Ovary (tissue), 9 donors: ENCODE measurements around the gene RBM47. TPM values are rescaled to one million over a fixed set of nuclear protein-coding genes. Genes with fewer than 3 reads are reported as not detected.
"Not testable (repeated sequence)": the region's sequence is repeated elsewhere in the genome, so short reads cannot be mapped to it uniquely, and the experiment has no call there.

Source experiments
- DNase-seq, 5 donors: peaks; one replicate each; pipeline ENCODE4 v3.0.0-alpha.2; 2019 to 2020
- H3K27ac ChIP-seq, 2 donors: fragments of 200-600 bp; one replicate each; pipeline versions ENCODE4 v1.5.1 to v1.8.0; 2019 to 2022
- H3K27me3 ChIP-seq: fragments of 200-600 bp; one replicate; pipeline ENCODE4 v1.8.0; 2022
- H3K36me3 ChIP-seq: fragments of 200-600 bp; sonication (generic); one replicate; pipeline ENCODE4 v1.5.1; 2019
- H3K4me1 ChIP-seq: one replicate; pipeline ENCODE4 v1.8.1; 2013; ENCODE audit warnings: mild to moderate bottlenecking, moderate library complexity; ENCODE audit not compliant: insufficient read depth
- H3K4me3 ChIP-seq: fragments of 200-600 bp; sonication (generic); one replicate; pipeline ENCODE4 v1.5.1; 2017
- H3K9me3 ChIP-seq, 2 donors: fragments of 200-600 bp in 1 of 2; sonication (generic) in 1 of 2; one replicate each; pipeline versions ENCODE4 v1.5.1 to v1.8.1; 2013 to 2019; ENCODE audit warnings: mild to moderate bottlenecking in 1 of 2, moderate library complexity in 1 of 2
- CTCF ChIP-seq, 3 donors: fragments of 450-650 bp in 2 of 3; fragments of 200-600 bp in 1 of 3; IDR thresholded peaks; one replicate each; pipeline versions ENCODE4 v1.5.1 to v1.8.0; 2016 to 2022; ENCODE audit warnings: antibody characterized with exemption in 3 of 3, mild to moderate bottlenecking in 1 of 3
- EP300 ChIP-seq: sonication (generic); formaldehyde crosslinking; IDR thresholded peaks from one replicate; pipeline ENCODE4 v1.6.1; 2017; ENCODE audit warnings: antibody characterized with exemption
- POLR2A ChIP-seq: fragments of 450-650 bp; IDR thresholded peaks from one replicate; pipeline ENCODE4 v1.6.1; 2017; ENCODE audit warnings: antibody characterized with exemption, mild to moderate bottlenecking, moderate library complexity
- WGBS, 3 donors: extraction: QIAGEN DNeasy Blood & Tissue Kit in 1 of 3; methylation state at CpG; one replicate each; pipeline versions ENCODE4 v1.1.5 to v1.1.7; 2013 to 2017; 5-methylcytosine and 5-hydroxymethylcytosine counted together
- intact Hi-C, 4 donors: fragments of 100-400 bp; cut with DNase I; formaldehyde crosslinking; loops; one replicate each; pipeline versions ENCODE4 v1.11.0 to v1.15.1; 2022 to 2023
- polyA plus RNA-seq, 2 donors: library from polyadenylated mRNA; stranded (reverse); fragments of 200-250 nt in 1 of 2; fragments of 350-450 nt in 1 of 2; fragmentation: Illumina TruSeq in 1 of 2; extraction: RNeasy Lipid Tissue Mini Kit (QIAGEN cat#74804) in 1 of 2; gene quantifications; one replicate each; pipeline ENCODE4 v1.2.3, GENCODE V29; 2013 to 2014
- total RNA-seq, 7 donors: library from RNA; depleted of rRNA in 2 of 7; stranded (reverse); fragments of >200 nt in 2 of 7; fragmentation: NEBNext Ultra II Directional in 3 of 7; extraction: Animal tissue kit (Norgen Biotek cat#: 25700) in 3 of 7; gene quantifications; one replicate each; pipeline versions ENCODE4 v1.1.0 to v1.2.4, GENCODE V29; 2016 to 2023
- donor health status: DM: no; HTN: no; CAD: no; lungs with moderate emphysema.
- donor health status: DM: no; HTN: no; CAD: no.
- donor health status: Bipolar disorder and iron deficiency.
- donor health status: DM: yes; HTN: yes; CAD: no.
- donor health status: DM: no; HTN: no; CAD: no.
- donor health status: DM: yes; HTN: yes; CAD: no.

The RBM47 gene
- total and polyA plus RNA-seq, 9 donors = 2.7 to 92.8 (median 10.3) TPM

GRCh38 chr4:40563401-40563800 is 66.3 kb downstream of the RBM47 start:
- H3K27me3 ChIP-seq = no peaks in the 10 kb centered on the region
- TF ChIP-seq POLR2A (no peak), EP300 (no peak), CTCF (IDR thresholded peaks at IDR 0.05) (no peak)
- WGBS, 3 donors = 90 to 92% (median 91%) methylated on average over 4 of the region's 4 CpGs
- intact Hi-C loops = no loop called here
- no peak overlapping the region for H3K4me3 ChIP-seq
- no peak overlapping the region for H3K27ac ChIP-seq
- DNase-seq = no peak
- no peaks in the 10 kb centered on the region for H3K36me3 ChIP-seq
- H3K4me1 ChIP-seq = peaks cover 12% of the 10 kb centered on the region
- no peaks in the 10 kb centered on the region for H3K9me3 ChIP-seq

DNA sequence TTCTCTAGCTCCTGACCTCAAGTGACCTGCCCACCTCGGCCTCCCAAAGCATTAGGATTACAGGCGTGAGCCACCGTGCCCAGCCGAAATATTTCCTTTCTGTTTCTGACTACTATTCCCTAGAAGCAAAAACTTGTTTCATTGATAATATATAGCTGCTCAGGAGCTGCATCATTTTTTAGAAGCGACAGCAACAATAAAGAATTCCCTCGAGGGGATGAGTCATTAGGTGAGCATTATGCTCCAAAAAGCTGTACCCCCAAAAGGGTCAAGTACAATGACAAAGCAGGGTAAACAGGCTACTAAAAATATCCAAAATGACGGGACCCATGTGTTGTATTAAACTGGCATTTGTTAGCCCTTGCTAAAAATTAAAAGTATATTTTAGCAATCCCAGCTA is 67.0 kb downstream of the RBM47 start:
- Histone ChIP-seq H3K36me3 (no peaks in the 10 kb centered on the region), H3K4me1 (peaks cover 12% of the 10 kb centered on the region), H3K9me3 (no peaks in the 10 kb centered on the region), H3K4me3 (no peak overlapping the region), H3K27me3 (no peaks in the 10 kb centered on the region), H3K27ac (no peak overlapping the region)
- intact Hi-C loops = no loop called here
- no peak for DNase-seq
- 81 to 82% (median 81%) methylated on average over 7 of the region's 7 CpGs for WGBS, 3 donors
- TF ChIP-seq EP300 (no peak), POLR2A (no peak), CTCF (IDR thresholded peaks at IDR 0.05) (no peak)

GRCh38 chr4:40562208-40562607 is 67.5 kb downstream of the RBM47 start:
- 92 to 98% (median 96%) methylated on average over 6 of the region's 6 CpGs for WGBS, 3 donors
- H3K4me3 ChIP-seq = no peak overlapping the region
- intact Hi-C loops = no loop called here

GRCh38 chr4:40561543-40562177 is 68.0 kb downstream of the RBM47 start:
- 94 to 98% (median 96%) methylated on average over 7 of the region's 7 CpGs for WGBS, 3 donors

More at GRCh38 chr4:40562208-40562607, 67.5 kb downstream of the RBM47 start:
- H3K4me1 ChIP-seq = peaks cover 13% of the 10 kb centered on the region
- H3K9me3 ChIP-seq = no peaks in the 10 kb centered on the region
- no peak for DNase-seq
- no peak overlapping the region for H3K27ac ChIP-seq
- H3K36me3 ChIP-seq = no peaks in the 10 kb centered on the region
- no peaks in the 10 kb centered on the region for H3K27me3 ChIP-seq
- TF ChIP-seq POLR2A (no peak), CTCF (IDR thresholded peaks at IDR 0.05) (no peak), EP300 (no peak)

DNA sequence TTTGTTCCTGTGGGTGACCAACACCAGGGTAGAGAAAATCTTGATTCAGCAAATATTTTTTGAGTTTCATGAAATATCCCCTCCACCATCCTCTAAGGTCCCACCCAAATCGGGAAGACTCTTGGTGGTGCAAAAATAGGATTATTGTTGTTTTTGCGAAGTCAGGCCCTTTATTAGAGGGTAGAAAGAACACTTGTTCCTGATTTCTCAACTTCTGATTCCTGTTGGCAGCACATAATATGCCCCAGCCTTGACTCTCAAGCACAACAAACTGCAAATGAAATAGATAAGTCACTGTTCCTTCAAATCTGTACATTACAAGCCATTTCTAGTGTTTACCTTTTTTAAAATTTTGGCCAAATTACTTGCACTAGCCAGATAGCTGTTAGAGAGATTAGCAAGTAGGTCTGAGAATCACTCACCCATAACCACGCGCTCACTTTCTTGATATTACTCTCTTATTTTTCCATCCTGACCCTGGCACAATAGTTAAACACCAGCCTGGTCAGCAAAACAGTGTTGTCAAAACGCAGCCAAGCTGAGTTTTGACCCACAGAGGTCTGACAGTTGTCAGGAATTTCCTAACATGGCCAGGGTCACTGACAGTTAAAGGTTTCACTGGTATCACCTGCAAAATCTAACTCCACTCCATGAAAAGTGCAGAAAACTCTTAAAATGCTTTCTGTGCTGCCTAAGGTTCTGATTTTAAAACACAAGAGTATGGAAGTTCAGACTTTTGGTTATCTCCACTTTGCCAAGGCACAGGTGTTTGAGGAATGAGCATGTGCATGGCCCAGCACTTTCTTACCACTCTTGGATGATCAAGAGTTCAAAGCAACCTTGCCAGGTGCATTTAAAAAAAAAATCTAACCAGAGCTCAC is 69.8 kb downstream of the RBM47 start:
- no peak for DNase-seq
- Histone ChIP-seq H3K36me3 (no peaks in the 10 kb centered on the region), H3K9me3 (no peaks in the 10 kb centered on the region), H3K4me1 (peaks cover 13% of the 10 kb centered on the region), H3K4me3 (no peak overlapping the region), H3K27me3 (no peaks in the 10 kb centered on the region), H3K27ac (peak overlapping the region in 1 of 2 donors; percentile 65)
- intact Hi-C loops = no loop called here
- WGBS, 3 donors = 12 to 25% (median 15%) methylated on average over 5 of the region's 5 CpGs
- TF ChIP-seq POLR2A (no peak), EP300 (no peak), CTCF (IDR thresholded peaks at IDR 0.05) (no peak)

More at GRCh38 chr4:40561543-40562177, 68.0 kb downstream of the RBM47 start:
- peaks cover 13% of the 10 kb centered on the region for H3K4me1 ChIP-seq
- H3K27me3 ChIP-seq, DNase-seq, H3K27ac ChIP-seq, H3K4me3 ChIP-seq, intact Hi-C loops, H3K36me3 ChIP-seq, H3K9me3 ChIP-seq: not testable (repeated sequence)
